Measurements from ENCODE around the gene PLEKHB2. TPM values are rescaled to one million over a fixed set of nuclear protein-coding genes. Genes with fewer than 3 reads are reported as not detected.
A peak's percentile ranks its signal among the peaks of the same experiment; 100 is the strongest.
"Not testable (repeated sequence)": the region's sequence is repeated elsewhere in the genome, so short reads cannot be mapped to it uniquely, and the experiment has no call there.

Gene PLEKHB2
- total RNA-seq, 1 donor, result 57.0 TPM

GRCh38 chr2:131154071-131154531 is 49.0 kb downstream of the PLEKHB2 start:
- DNase-seq (ENCODE audit: low read depth), result peak; percentile 60
- no peak overlapping the region for H3K4me3 ChIP-seq (ENCODE audit: low read depth, low read length)
- peak; percentile 85 for TF ChIP-seq CTCF (IDR thresholded peaks at IDR 0.05; ENCODE audit: insufficient read depth, low read length)

GRCh38 chr2:131154647-131155046 is 49.5 kb downstream of the PLEKHB2 start:
- TF ChIP-seq CTCF (IDR thresholded peaks at IDR 0.05; ENCODE audit: insufficient read depth, low read length), result no peak
- no peak overlapping the region for H3K4me3 ChIP-seq (ENCODE audit: low read depth, low read length)
- no peak for DNase-seq (ENCODE audit: low read depth)

GRCh38 chr2:131155208-131155855 is 50.2 kb downstream of the PLEKHB2 start:
- TF ChIP-seq CTCF (IDR thresholded peaks at IDR 0.05; ENCODE audit: insufficient read depth, low read length), result no peak
- no peak overlapping the region for H3K4me3 ChIP-seq (ENCODE audit: low read depth, low read length)
- DNase-seq (ENCODE audit: low read depth), result no peak

GRCh38 chr2:131156452-131157149 is 51.5 kb downstream of the PLEKHB2 start:
- DNase-seq (ENCODE audit: low read depth), result no peak
- peak; percentile 33 for TF ChIP-seq CTCF (IDR thresholded peaks at IDR 0.05; ENCODE audit: insufficient read depth, low read length)
- no peak overlapping the region for H3K4me3 ChIP-seq (ENCODE audit: low read depth, low read length)

- DNase-seq (ENCODE audit: low read depth); H3K4me3 ChIP-seq (ENCODE audit: low read depth, low read length): not testable (repeated sequence)
Measured at GRCh38 chr2:131165562-131165961, 60.4 kb downstream of the PLEKHB2 start.

GRCh38 chr2:131168538-131168937 is 63.4 kb downstream of the PLEKHB2 start:
- TF ChIP-seq CTCF (IDR thresholded peaks at IDR 0.05; ENCODE audit: insufficient read depth, low read length), result no peak
- no peak overlapping the region for H3K4me3 ChIP-seq (ENCODE audit: low read depth, low read length)
- DNase-seq (ENCODE audit: low read depth), result no peak

- H3K4me3 ChIP-seq (ENCODE audit: low read depth, low read length); DNase-seq (ENCODE audit: low read depth): not testable (repeated sequence)
Measured at GRCh38 chr2:131178050-131178449, 72.9 kb downstream of the PLEKHB2 start.

- not testable (repeated sequence) for H3K4me3 ChIP-seq (ENCODE audit: low read depth, low read length)
- DNase-seq (ENCODE audit: low read depth), result peak; percentile 23
Measured at GRCh38 chr2:131178721-131179418, 73.7 kb downstream of the PLEKHB2 start.

GRCh38 chr2:131181451-131181850 is 76.3 kb downstream of the PLEKHB2 start:
- DNase-seq (ENCODE audit: low read depth), result peak; percentile 76
- H3K4me3 ChIP-seq (ENCODE audit: low read depth, low read length), result not testable (repeated sequence)

GRCh38 chr2:131193421-131193820 is 88.3 kb downstream of the PLEKHB2 start:
- not testable (repeated sequence) for H3K4me3 ChIP-seq (ENCODE audit: low read depth, low read length); DNase-seq (ENCODE audit: low read depth)

- H3K4me3 ChIP-seq (ENCODE audit: low read depth, low read length); DNase-seq (ENCODE audit: low read depth): not testable (repeated sequence)
Measured at GRCh38 chr2:131196186-131196585, 91.0 kb downstream of the PLEKHB2 start.

Measured in fibroblast of the aortic adventitia (primary cell).